ENCODE measurements around the gene NDRG2. TPM values are rescaled to one million over a fixed set of nuclear protein-coding genes. Genes with fewer than 3 reads are reported as not detected.

Gene NDRG2
- total and polyA plus RNA-seq, 9 of the 15 experiments (the other 6 are each of a cell fraction or from before 2014, with no cell fraction given): 10.1 to 105 (median 41.0) TPM

- H3K9me1 ChIP-seq (ENCODE audit: control insufficient read depth, insufficient read depth, low read length): no peaks in the 10 kb centered on the region
- no peaks in the 10 kb centered on the region; a peak in 1 of 5 replicates for H3K4me1 ChIP-seq (replicated peaks in 1 of 2; ENCODE audit: control insufficient read depth in 2 of 2, insufficient read depth in 2 of 2, low read length in 2 of 2)
- H3K4me2 ChIP-seq (ENCODE audit: insufficient read depth, low read length): no peak overlapping the region
- H4K20me1 ChIP-seq (replicated peaks; ENCODE audit: control insufficient read depth, insufficient read depth, low read length): no peaks in the 10 kb centered on the region
- intact Hi-C loops (cut with micrococcal nuclease) (no loop called here), in situ Hi-C loops (cut with MboI) (no loop called here)
- no peaks in the 10 kb centered on the region for H3K79me2 ChIP-seq (ENCODE audit: control insufficient read depth, insufficient read depth, low read length)
- no peak overlapping the region for H3K9ac ChIP-seq (ENCODE audit: insufficient read depth in 1 of 2, low read depth in 2 of 2, low read length in 2 of 2)
- CTCF ChIA-PET (ENCODE audit: low intra/inter-chr PET ratio): no interaction called here
- no peak for DNase-seq (ENCODE audit: extremely low read depth in 1 of 4, low spot score in 3 of 4)
- FAIRE-seq: no peak
- no peaks in the 10 kb centered on the region for H3K27me3 ChIP-seq (ENCODE audit: control insufficient read depth in 2 of 2, insufficient read depth in 2 of 2, low read length in 2 of 2)
- H3K4me3 ChIP-seq: no peak overlapping the region
- BruUV-seq (replicated peaks): no TSS peak
- no peaks in the 10 kb centered on the region for H3K36me3 ChIP-seq (ENCODE audit: control insufficient read depth, insufficient read depth, low read length)
- H3K9me3 ChIP-seq (replicated peaks; ENCODE audit: control insufficient read depth, insufficient read depth, low read depth, low read length): no peaks in the 10 kb centered on the region
- no peak for ATAC-seq
- TF ChIP-seq SMARCC2 (IDR thresholded peaks at IDR 0.05; ENCODE audit: low read depth) (no peak), CBX2 (IDR thresholded peaks at IDR 0.05; ENCODE audit: insufficient read depth, low read length, poor library complexity, severe bottlenecking) (no peak), KDM1A (IDR thresholded peaks at IDR 0.05) (no peak), ZNF511 (CRISPR knock-in tag; IDR thresholded peaks at IDR 0.05) (no peak), ERF (CRISPR knock-in tag; IDR thresholded peaks at IDR 0.05) (no peak), ZNF121 (CRISPR knock-in tag; conservative IDR thresholded peaks at IDR 0.05) (no peak), SNAPC5 (CRISPR knock-in tag; IDR thresholded peaks at IDR 0.05) (no peak), E2F8 (IDR thresholded peaks at IDR 0.05; ENCODE audit: low read depth, partially characterized antibody) (no peak), ATF6 (CRISPR knock-in tag; IDR thresholded peaks at IDR 0.05) (no peak), ZNF263 (CRISPR knock-in tag; IDR thresholded peaks at IDR 0.05; ENCODE audit: borderline replicate concordance) (no peak), DDX20 (tag; IDR thresholded peaks at IDR 0.05; ENCODE audit: low read depth) (no peak), CREB3 (tag; conservative IDR thresholded peaks at IDR 0.05; ENCODE audit: low read depth) (no peak), ZNF354B (CRISPR knock-in tag; IDR thresholded peaks at IDR 0.05) (no peak), CHD1 (IDR thresholded peaks at IDR 0.05; ENCODE audit: low read length) (no peak)
- H3K27ac ChIP-seq (ENCODE audit: extremely low read depth, low read depth, low read length): no peak overlapping the region
- WGBS (ENCODE audit: insufficient coverage, low coverage, missing lambda C conversion rate): 20% methylated on average over 5 of the region's 5 CpGs
- no peak overlapping the region for H2AFZ ChIP-seq (ENCODE audit: low read depth, low read length)
- POLR2A ChIA-PET: interaction anchor here (0.6 to 0.7 kb wide), 2 partner anchors 206 to 419 kb away, joined by 3 read pairs; no protein-coding TSS in a partner anchor
These were observed 30.7 kb upstream of the NDRG2 start for GRCh38 chr14:21055432-21056117.

Measured in K562 (cell line).